H1 (cell line): ENCODE results near the gene SLC25A22. TPM values are rescaled to one million over a fixed set of nuclear protein-coding genes. Genes with fewer than 3 reads are reported as not detected.

Source experiments
- CBX8 ChIP-seq: fragments of 300-800, 300-1000 bp; sonication (generic); IDR thresholded peaks from 2 replicates; pipeline ENCODE4 v1.7.1; 2016; ENCODE audit warnings: low read depth, low read length, borderline replicate concordance
- CTCF ChIP-seq, 3 experiments: IDR thresholded peaks; 1 replicate in 2 of 3; 2 replicates in 1 of 3; pipeline versions ENCODE4 v1.5.1 to v1.6.1; 2011; ENCODE audit warnings: low read length in 3 of 3, mild to moderate bottlenecking in 3 of 3, inconsistent platforms in 2 of 3, low read depth in 1 of 3, moderate library complexity in 1 of 3; ENCODE audit not compliant: insufficient read depth in 1 of 3; ENCODE audit errors: control extremely low read depth in 1 of 3
- JUN ChIP-seq: IDR thresholded peaks from 2 replicates; pipeline ENCODE4 v1.6.1; 2011; ENCODE audit warnings: low read depth, mild to moderate bottlenecking, improper control_type of control experiment, low read length
- KDM4A ChIP-seq: IDR thresholded peaks from one replicate; pipeline ENCODE4 v1.7.1; 2012; ENCODE audit warnings: low read depth, mild to moderate bottlenecking, moderate library complexity, low read length, inconsistent platforms; ENCODE audit not compliant: severe bottlenecking
- PHF8 ChIP-seq: fragments of 200-600 bp; sonication (generic); conservative IDR thresholded peaks from 2 replicates; pipeline ENCODE4 v1.7.1; 2012; ENCODE audit warnings: low read depth, mild to moderate bottlenecking, inconsistent platforms, low read length, moderate library complexity
- SAP30 ChIP-seq: fragments of 300-600 bp; sonication (generic); IDR thresholded peaks from 2 replicates; pipeline ENCODE4 v1.7.1; 2012; ENCODE audit warnings: low read length, moderate library complexity, mild to moderate bottlenecking, inconsistent platforms; ENCODE audit not compliant: insufficient read depth, insufficient replicate concordance
- YY1 ChIP-seq: IDR thresholded peaks from 2 replicates; pipeline ENCODE4 v1.6.1; 2011; ENCODE audit warnings: low read depth, mild to moderate bottlenecking, low read length
- polyA plus RNA-seq, 7 experiments: library from polyadenylated mRNA; depleted of rRNA in 3 of 7; stranded (reverse) in 5 of 7; unstranded in 2 of 7; fragments of >200 nt in 5 of 7; fragments of 200-250 nt in 2 of 7; gene quantifications; 1 replicate in 5 of 7; 2 replicates in 1 of 7; 4 replicates in 1 of 7; pipeline versions ENCODE4 v1.2.1 to v1.2.3, GENCODE V29; 2011 to 2013; ENCODE audit warnings: missing spikeins in 2 of 7, mixed read lengths in 2 of 7
- total RNA-seq: library from RNA; stranded (reverse); fragmentation: NEBNext Ultra II Directional; extraction: Animal tissue kit (Norgen Biotek cat#: 25700); gene quantifications from 2 replicates; pipeline ENCODE4 v1.2.1, GENCODE V29; 2021

Gene SLC25A22
- total and polyA plus RNA-seq, 2 of the 8 experiments (the other 6 are each of a cell fraction or from before 2014, with no cell fraction given), result 31.5 to 48.0 TPM

- TF ChIP-seq CBX8, result no peak
- TF ChIP-seq KDM4A, result no peak
- no peak for TF ChIP-seq YY1
- TF ChIP-seq SAP30, result no peak
- TF ChIP-seq CTCF (IDR thresholded peaks at IDR 0.05; ENCODE audit: control extremely low read depth in 1 of 3, insufficient read depth in 1 of 3, low read depth in 1 of 3, low read length in 3 of 3), result no peak
- TF ChIP-seq JUN, result no peak
- no peak for TF ChIP-seq PHF8
Measured at GRCh38 chr11:774873-775592, 23.0 kb downstream of the SLC25A22 start (continued).
